UCSD-AML1 (cell line): ENCODE results near the gene QSOX1.
"Not testable (repeated sequence)": the region's sequence is repeated elsewhere in the genome, so short reads cannot be mapped to it uniquely, and the experiment has no call there.

ENCODE experiments used
- DNase-seq: peaks from one replicate; lab custom pipeline; 2025; ENCODE audit not compliant: unreplicated experiment; lab: John Stamatoyannopoulos, UW

The QSOX1 gene

DNA sequence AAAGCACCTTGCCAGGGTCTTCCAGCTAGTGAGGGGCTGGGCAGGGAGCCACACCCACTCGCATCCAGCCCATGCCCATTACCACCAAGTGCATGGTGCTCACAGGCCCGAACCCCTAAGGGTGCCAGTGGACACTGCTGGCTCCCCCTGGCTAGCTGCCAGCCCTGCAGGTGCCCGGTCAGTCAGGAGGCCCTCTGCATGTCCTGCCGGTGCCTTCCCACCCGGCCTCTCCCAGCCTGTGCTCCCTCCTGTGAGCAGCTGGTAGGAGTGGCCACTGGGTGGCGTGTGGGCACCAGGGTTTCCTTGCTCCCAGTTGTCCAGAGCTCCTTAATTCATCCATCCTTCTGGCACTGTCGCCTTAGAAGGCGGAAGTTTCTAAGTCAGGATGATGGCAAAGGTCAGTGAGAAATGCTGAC lies 33.4 kb downstream of the QSOX1 start:
- peak; percentile 49 for DNase-seq

DNA sequence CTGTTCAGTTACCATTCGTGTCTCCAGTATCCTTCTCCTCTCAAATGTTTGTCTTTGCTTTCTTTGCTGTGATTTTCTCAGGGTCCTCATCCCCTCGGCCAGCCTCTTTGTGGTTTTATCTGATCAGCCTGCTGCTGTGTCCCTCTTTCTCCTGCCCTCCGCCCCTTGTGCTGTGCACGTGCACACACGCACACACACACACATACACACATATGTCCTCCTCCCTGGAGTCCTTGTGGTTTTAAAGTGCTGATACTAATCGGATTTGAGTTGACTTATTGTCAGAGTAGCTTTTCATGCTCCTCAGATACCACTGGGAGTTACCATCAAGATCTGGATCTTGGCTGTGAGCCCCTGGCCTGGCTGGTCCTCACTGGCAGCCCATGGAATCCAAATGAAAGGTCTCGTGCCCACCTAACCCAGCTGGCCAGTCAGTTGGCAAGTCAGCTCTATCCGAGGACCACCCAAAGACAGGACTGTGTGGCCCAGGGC lies 34.1 kb downstream of the QSOX1 start:
- no peak for DNase-seq

GRCh38 chr1:180190091-180190490 lies 35.4 kb downstream of the QSOX1 start:
- DNase-seq = no peak

- no peak for DNase-seq
These were observed 37.5 kb downstream of the QSOX1 start for GRCh38 chr1:180192172-180192571.

DNA sequence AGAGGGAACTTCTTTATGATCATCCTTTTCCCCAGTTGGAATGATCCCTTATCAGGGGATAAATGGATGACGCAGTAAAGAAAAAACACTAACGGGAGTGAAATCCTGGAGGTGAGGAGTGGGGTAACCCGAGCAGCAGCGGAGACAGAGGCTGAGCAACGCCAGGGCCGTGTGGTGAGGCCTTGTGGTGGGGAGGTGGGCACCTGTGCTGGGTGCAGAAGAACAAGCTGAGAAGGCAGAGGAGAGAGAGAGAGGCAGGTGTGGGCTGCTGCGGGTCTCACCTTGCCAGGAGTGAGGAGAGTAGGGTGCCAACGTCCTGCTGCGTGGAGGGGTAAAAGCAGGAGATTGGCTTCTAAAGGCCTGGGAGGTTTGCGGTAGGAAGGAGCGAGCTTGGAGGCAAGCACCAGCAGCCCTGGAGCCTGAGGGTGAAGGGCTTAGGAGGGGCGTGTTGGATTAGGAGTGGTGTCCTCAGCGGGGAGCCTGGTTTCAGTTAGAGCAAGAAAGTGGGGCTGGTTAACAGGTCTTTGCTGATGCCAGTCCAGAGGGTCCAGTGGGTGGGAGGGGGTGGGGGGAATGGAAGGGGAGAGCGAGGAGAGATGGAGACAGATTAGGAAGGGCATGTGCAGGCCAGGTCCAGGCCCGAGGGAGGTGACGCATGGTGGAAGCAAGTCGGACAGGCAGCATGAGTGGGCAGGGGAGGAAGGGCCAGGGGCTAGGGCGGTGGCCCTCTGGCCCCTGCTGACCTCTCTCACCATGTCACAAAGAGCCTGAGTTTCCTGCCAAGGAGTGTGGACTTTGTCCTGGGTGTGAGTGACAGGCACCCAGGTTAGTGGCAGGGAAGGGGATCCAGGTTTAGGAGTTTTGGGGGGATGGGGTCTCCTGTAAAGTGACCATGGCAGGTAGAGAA lies 38.7 kb downstream of the QSOX1 start:
- DNase-seq = no peak

DNA sequence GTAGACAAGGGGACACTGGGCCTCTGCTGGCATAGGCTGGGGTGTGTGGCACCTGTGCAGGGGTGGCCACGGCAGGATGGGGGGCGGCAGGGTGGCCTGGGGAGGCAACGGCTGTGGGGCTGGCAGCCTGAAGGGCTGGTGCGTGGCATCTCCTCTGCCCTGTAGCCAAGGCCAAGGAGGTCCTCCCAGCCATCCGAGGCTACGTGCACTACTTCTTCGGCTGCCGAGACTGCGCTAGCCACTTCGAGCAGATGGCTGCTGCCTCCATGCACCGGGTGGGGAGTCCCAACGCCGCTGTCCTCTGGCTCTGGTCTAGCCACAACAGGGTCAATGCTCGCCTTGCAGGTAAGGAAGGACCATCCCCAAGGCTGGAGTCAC lies 39.4 kb downstream of the QSOX1 start:
- no peak for DNase-seq

DNA sequence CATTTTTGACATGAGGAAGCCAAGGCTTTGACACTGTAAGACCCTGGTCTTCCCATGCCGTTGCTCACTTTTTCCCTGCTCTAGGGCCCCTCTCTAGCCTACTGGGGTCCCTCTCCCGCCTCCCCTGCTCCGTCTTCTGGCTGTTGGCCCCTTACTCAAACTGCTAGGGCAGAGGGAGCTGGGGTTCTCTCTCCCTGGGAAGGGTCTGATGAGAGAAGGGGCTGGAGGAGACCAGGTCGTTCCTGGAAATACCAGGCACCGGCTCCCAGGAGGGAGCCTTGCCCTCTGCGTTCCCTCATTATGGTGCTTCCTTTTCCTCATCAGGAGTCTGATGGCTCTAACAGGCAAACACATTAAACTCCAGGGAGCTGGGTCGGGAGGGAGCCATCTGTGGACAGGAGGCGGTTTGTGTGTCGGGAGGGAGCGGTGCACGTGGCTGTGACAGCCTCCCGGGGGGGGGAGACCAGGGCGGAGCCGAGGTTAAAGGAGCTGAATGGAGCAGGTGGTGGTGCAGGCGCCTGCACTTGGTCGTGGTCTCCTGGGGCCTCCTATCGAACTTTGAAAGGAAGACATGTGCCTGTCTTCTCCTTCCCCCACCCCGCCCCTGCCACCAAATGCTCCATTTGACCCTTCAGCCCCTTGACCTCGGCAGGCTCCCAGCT lies 40.0 kb downstream of the QSOX1 start:
- DNase-seq = no peak

DNA sequence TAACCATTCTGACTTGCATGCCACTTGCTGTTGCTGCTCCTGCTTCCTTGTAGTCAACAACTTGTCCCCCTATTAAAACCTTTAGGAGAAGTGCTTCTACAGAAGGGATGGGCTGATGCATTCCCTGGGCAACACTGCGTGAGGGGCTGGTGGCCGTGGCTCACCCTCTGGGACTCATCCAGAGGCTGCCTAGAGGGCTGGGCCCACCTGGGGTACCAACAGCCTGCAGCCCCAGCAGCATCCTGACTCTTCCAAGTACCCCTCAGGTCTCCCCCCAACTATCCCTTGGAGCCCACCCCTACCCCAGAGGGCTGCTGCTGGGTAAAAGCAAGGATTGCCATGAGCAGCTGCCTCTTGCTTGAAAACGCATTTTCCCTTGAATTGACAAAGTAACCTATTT lies 40.7 kb downstream of the QSOX1 start:
- no peak for DNase-seq

DNA sequence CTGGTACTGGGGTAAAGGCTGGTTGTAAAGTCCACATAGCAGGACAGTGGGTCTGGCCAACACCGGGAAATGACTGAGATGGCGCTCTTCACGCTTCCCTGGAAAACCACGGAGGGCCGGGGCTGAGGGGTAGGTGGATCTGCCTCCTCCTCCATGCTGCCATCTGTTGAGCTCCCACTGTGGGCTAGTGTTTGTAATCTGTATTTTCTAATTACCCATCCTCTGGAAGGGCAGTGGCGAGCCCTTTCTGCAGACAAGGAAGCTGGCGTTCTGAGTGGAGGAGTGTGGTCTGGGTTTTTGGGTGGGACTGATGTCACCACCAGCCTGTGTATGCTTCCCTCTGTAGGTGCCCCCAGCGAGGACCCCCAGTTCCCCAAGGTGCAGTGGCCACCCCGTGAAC lies 41.2 kb downstream of the QSOX1 start:
- no peak for DNase-seq

DNA sequence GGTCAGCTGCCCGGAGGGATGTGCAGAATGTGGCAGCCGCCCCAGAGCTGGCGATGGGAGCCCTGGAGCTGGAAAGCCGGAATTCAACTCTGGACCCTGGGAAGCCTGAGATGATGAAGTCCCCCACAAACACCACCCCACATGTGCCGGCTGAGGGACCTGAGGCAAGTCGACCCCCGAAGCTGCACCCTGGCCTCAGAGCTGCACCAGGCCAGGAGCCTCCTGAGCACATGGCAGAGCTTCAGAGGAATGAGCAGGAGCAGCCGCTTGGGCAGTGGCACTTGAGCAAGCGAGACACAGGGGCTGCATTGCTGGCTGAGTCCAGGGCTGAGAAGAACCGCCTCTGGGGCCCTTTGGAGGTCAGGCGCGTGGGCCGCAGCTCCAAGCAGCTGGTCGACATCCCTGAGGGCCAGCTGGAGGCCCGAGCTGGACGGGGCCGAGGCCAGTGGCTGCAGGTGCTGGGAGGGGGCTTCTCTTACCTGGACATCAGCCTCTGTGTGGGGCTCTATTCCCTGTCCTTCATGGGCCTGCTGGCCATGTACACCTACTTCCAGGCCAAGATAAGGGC lies 41.9 kb downstream of the QSOX1 start:
- DNase-seq = no peak

- DNase-seq = no peak
These were observed 42.6 kb downstream of the QSOX1 start for GRCh38 chr1:180197231-180197630.

DNA sequence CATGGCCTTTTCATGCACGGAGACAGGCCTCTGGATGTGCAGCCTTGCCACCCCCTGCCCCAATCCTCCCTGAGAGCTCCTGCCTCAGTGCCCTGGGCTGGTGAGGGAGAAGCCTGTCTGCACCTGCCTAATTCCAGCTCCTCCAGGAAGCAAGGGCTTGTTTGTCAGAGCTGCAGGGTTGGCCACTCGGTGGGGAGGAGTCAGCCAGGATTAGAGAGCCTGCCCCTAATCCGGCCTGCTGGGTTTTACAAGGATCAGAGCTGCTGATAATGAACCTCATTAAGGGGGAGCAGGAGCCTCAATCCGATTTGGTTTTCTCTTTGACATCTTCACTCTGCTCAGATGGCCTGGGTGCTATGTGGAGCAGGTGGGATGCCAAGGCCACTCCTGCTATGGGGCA lies 43.5 kb downstream of the QSOX1 start:
- DNase-seq = no peak

DNA sequence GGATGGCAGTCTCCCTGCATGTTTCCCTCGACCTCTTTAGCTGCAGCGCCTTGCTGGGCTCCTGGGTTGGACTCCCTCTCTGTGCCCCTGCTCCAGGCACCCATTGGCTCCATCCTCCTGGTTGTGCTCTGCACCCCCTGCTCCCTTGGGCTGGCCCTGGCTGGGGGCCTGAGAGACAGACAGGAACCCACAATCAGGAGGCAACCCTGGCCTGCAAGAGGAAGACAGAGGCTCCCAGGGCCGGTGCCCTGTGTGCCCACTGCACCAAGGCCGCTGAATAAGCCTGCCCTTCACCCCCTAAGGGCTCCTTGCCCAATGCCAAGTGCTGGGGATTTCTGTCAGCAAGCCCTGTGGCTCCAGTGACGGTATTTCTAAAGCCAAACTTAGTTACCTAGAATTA lies 43.9 kb downstream of the QSOX1 start:
- DNase-seq = no peak

GRCh38 chr1:180199018-180199417 lies 44.3 kb downstream of the QSOX1 start:
- DNase-seq = no peak

DNA sequence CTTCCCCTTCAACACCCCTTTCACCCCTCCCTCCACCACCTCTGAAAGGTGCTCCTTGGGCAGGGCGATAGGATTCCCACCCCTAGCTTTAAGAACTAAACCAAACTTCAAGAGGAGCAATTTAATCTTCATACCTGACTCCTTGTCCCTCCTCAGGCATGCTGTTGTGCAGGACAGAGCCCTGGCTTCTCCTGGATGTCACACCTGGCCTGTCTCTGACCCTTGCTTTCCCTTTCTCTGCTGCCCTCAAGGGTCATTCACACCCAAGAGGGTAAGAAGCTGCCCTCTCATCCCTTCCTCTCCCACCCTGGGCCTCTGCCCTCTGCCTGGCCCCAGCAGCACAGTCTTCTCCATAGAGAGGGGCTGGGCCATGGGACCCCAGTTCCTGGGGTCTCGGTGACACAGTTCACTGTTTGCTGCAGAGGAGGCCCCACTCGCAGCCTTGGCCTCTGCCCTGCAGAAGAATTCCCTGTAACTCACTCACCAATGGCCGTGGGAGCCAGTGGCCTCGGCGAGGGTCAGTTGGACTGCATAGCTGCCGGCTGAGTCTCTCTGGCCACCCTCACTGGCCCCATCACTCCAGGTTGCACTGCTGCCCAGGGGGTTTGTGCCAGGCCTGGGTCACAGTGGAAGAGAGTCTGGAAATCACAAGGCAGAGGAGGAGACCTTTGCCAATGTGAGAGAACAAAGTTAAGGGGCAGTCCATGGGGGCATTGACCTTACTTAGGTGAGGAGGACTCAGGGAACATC lies 47.0 kb downstream of the QSOX1 start:
- no peak for DNase-seq

- not testable (repeated sequence) for DNase-seq
These were observed 47.9 kb downstream of the QSOX1 start for GRCh38 chr1:180202588-180202987.

DNA sequence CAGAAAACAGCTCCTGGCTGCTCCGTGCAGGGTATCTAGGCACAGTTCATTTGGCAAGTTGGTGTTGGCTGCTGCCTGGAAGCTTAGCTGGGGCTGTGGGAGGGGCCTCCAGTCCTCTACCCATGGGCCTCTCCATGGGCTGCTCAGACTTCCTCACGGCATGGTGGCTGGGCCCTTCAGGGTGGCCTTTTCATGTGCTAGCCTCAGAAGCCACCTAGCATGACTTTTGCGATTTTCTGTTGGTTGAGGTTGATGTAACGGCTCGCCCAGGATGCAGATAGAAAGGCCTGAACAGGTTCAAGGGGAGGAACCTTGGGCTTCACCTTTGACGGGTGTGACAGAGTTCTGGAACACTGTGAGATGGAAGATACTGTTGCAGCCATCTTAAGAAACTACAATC lies 49.6 kb downstream of the QSOX1 start:
- no peak for DNase-seq

DNA sequence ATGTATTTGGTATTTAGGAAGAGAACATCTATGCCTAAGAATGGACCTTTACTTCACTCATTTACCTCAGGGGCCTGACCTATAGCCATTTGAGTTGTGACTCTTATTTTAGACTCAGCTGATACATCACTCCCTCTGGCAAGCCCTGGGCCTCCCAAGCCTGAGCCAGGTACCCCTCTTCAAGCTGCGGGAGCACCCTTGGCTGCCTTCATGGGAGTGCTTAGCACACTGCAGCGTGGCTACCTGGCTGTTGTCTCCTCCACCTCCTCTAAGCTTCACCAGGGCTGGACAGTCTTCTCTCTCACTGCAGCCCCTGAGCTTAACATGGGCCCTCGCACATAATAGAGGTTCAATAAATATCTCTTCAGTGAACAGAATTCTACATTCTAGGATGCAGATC lies 51.9 kb downstream of the QSOX1 start:
- DNase-seq = no peak

- peak; percentile 45 for DNase-seq
These were observed 53.6 kb downstream of the QSOX1 start for GRCh38 chr1:180208264-180208663.

- no peak for DNase-seq
These were observed 55.4 kb downstream of the QSOX1 start for GRCh38 chr1:180210008-180210620.
